NCI-H2171 treated with DMSO at 0.1 percent for 48 hours (cell line): ENCODE data around the gene FZR1.

Experiments
- DNase-seq: peaks from one replicate; lab custom pipeline; 2025; lab: John Stamatoyannopoulos, UW

FZR1 gene

GRCh38 chr19:3474010-3474409 lies 32.1 kb upstream of the FZR1 start:
- DNase-seq: no peak

DNA sequence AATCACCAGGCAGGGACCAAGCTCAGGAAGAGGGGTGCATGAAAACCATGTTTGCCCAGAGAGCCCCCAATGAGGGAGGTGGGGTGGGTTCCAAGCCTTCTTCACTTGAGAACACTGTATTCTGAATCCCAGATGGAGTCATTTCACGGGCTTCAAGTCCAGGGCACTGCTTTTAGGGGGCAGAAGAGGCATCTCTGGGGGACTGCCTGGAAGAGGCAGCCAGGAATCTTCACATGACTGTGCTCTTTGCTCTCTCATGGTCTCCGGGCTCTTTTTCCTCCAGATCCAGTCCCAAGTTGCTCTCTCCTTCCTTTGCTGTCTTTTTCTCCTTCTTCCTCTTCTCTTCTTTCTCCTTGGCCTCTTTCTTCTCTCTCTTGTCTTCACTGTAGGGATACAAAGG lies 31.5 kb upstream of the FZR1 start:
- DNase-seq: no peak

DNA sequence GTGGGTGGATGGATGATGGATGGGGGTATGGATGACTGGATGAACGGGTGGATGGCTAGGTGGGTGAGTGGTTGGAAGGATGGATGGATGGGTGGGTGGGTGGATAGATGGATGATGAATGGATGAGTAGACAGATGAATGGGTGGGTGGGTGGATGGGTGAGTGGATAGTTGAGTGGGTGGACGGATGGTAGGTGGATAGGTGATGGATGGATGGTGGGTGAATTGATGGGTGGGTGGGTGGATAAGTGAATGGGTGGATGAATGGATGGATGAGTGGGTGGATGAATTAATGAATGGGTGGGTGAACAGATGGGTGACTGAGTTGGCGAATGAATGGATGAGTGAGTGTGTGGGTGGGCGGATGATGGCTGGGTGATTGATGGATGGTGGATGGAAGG lies 30.7 kb upstream of the FZR1 start:
- no peak for DNase-seq

DNA sequence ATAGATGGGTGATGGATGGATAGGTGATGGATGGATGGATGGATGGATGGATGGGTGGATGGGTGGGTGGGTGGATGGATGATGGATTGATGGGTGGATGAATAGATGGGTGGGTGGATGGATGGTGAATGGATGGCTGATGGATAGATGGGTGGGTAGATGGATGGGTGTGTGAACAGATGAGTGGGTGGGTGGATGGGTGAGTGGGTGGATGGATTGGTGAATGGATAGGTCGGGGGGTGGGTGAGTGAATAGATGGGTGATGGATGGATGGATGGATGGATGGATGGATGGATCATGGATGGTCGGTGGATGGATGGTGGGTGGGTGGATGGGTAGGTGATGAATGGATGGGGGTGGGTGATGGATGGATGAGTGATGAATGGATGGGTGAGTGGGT lies 29.3 kb upstream of the FZR1 start:
- no peak for DNase-seq

DNA sequence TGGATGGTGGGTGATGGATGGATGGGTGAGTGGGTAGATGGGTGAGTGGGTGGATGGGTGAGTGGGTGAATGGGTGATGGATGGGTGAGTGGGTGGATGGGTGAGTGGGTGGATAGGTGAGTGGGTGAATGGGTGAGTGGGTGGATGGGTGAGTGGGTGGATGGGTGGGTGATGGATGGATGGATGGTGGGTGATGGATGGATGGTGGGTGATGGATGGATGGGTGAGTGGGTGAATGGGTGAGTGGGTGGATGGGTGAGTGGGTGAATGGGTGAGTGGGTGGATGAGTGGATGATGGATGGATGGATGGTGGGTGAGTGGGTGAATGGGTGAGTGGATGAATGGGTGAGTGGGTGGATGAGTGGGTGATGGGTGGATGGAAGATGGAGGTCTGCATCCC lies 28.6 kb upstream of the FZR1 start:
- DNase-seq: no peak

DNA sequence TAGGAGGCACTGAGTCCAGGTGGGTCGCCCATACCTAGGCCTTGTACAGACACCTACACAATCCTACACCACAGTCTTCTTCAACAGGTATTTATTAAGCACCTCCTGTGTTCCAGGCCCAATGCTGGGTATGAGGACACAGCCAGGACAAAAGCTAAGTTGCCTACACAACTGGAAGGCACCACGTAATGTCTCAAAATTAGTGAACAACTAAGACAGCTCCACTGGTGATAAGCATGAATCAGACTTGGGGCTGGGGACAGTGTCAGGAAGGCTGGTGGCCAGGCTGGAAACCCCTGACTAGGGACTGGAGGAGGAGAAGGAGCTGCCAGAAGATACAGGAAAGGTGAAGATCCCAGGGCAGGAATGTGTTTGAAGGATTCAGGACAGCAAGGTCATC lies 28.2 kb upstream of the FZR1 start:
- no peak for DNase-seq

DNA sequence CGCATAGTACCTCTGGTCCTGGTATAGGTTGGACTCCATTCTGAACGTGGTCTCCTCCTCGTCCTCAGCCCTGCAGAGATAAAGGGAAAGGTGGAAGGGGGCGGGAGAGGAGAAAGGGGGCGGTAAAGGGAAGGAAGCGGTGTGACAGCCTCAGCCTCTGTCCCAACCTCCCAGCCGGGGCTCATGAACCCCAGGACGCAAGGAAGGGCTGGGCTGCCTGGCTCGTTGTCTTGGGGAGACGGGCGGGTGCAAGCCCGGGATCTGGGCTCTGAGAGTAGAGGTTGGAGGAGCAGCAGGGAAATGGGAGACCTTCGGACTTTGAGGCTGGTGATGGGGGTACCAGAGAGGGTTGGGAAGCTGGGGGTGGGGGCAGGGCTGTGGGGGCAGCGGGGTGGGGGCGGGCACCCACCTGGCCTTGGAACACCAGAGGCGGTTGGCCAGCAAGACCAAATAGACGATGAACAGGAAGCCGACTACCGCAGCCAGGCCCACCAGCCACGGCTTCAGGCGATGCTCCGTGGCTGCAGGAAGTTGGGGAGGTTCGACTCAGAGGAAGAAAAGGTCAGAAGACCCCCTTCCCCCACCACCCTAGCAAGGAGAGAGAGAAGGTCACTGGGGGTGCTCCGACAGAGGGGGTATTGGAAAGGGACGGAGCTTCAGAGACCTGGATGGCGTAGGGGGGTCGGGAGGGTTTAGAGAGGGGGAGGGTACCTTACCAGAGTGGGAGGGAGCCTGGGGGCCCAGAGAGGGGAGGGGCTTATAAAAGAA lies 27.5 kb upstream of the FZR1 start:
- no peak for DNase-seq

DNA sequence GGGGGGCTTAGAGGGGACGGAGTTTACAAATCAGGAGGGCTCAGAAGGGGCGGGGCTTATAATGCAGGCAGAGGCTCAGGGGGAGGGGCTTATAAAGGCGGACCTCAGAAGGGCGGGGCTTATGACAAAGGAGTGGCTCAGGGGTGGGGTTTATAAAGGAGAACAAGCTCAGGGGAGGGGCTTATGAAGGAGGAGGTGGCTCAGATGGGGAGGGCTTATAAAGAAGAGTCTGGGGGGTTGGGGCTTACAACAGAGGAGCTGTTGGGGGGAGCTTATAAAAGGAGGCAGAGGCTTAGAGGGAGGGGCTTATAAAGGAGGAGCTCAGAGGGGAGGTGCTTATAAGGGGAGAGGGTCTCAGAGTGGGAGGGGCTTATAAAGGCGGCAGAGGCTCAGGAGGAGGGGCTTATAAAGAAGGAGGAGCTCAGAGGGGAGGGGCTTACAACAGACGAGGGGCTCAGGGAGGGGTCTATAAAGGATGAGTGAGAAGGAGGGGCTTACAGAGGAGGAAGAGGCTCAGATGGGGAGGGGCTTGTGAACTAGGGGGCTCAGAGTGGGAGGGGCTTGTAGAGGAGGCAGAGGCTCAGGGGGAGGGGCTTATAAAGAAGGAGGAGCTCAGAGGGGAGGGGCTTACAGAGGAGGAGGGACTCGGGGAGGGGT lies 26.8 kb upstream of the FZR1 start:
- no peak for DNase-seq

DNA sequence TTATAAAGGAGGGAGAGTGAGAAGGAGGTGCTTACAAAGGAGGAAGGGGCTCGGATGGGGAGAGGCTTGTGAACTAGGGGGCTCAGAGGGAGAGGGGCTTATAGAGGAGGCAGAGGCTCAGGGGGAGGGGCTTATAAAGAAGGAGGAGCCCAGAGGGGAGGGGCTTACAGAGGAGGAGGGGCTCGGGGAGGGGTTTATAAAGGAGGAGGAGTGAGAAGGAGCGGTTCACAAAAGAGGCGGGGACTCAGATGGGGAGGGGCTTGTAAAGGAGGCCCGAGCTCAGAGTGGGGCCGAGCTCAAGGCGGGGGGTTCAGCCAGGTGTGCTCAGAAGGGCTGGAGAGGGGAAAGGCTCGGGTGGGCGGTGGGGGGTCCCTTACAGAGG lies 26.3 kb upstream of the FZR1 start:
- DNase-seq: no peak

DNA sequence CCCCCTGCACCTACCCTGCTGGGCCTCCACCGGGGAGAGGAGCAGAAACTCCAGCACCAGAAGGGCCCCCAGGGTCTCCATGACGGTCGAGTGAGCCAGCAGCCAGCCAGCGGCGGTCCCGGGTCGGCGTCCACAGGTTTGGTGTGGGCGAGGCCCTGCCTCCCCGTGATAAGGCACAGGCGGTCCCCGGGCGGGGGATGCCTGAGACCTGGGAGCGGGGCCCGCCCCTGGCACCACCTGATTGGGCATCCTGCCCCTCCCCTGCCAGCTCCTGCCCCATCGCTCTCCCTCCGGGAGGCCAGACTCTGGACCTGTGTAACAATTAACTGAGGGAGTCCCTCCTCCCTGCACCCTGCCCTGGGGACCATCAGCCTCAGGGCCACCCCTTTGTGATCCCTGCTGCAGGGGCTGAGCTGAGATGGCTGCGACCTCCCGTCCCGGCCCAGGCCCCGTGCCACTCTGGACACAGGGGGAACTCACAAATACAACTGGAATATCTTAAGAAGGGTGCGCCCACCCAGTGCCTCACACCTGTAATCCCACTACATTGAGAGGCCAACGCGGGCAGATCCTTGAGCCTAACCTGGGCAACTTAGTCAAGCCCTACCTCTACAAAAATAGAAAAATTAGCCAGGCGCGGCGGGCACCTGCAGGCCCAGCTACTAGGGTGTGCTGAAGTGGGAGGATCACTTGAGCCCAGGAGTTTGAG lies 25.6 kb upstream of the FZR1 start, which contains the start of gene SMIM24:
Gene SMIM24, minus strand, starts transcription at position 143 of the 709 bp plus-strand sequence. Its CDS starts 62 bp downstream, at position 81.
- DNase-seq: no peak

DNA sequence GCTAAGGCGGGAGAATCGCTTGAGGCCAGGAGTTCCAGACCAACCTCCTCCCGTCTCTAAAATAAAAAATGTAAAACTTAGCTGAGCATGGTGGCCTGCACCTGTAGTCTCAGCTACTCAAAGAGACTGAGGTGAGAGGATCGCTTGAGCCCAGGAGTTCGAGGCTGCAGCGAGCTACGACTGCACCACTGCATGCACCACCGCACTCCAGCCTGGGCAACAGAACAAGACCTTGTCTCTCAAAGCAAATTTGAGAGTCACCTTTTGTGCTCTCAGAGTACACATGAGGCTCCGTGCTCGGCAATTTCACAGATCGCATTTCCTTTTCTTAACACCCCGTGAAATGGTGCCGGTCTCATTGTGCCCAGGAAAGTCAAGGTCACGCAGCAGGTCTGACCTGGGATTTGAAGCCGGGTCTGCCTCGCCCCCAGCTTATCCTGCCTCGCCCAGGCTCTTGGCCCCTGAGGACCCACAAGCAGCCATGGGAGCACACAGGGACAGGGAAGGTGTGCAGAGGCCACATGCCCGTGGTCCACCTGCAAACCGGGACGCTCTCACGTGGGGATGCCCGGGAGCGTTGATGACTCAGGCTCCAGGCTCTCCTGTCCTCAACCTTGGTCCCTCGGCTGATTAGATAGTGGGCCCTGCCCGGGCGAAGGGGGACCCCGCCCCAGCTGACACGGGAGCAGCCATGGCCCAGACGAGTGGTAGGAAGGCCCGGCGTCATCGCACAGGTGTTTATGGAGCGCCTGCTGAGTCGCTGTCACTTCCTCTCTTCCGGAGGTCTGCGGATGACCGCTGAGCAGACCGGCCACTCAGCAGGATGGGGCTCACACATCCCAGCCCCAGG lies 24.6 kb upstream of the FZR1 start:
- no peak for DNase-seq

DNA sequence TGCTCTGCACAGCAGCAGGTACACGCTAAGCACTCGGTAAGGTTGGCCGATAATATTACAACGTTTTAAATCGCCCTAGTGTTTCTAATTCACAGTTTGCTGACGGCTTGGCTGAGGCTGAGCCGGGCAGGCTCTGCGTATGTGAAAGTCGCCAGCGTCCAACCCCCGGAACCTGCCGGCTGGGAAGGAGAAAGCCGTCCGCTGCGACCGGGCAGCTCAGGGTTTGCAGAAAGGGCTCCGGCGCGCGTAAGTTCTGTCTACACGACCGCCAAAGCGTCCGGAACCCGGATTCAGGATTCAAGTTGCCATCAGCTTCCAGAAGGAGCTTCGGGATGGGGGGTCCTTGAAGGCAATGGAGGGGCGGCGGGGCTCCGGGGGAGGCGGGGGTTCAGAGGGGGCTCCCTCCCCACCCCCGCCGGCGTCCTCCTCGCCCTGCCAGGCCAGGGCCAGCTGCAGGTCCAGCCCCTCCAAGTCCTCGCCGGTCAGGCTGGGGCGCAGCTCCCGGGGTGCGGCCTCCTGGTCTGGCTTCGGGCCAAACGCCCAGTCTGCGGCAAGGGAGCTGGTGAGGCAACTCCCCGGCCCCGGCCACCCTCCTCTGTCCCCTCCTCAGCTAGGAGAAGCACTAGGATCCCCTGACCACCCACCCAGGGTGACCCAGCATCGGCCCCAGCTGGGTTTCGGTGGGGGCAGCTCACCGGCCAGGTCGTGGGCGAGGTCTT lies 23.4 kb upstream of the FZR1 start:
- no peak for DNase-seq

- no peak for DNase-seq
These were observed 22.9 kb upstream of the FZR1 start, which contains the start of gene SMIM44 for GRCh38 chr19:3483226-3483628. SMIM44 (minus strand) TSS chr19:3483441; CDS start chr19:3483403, 38 bp downstream.

GRCh38 chr19:3491396-3492119 lies 14.6 kb upstream of the FZR1 start:
- DNase-seq: no peak

DNA sequence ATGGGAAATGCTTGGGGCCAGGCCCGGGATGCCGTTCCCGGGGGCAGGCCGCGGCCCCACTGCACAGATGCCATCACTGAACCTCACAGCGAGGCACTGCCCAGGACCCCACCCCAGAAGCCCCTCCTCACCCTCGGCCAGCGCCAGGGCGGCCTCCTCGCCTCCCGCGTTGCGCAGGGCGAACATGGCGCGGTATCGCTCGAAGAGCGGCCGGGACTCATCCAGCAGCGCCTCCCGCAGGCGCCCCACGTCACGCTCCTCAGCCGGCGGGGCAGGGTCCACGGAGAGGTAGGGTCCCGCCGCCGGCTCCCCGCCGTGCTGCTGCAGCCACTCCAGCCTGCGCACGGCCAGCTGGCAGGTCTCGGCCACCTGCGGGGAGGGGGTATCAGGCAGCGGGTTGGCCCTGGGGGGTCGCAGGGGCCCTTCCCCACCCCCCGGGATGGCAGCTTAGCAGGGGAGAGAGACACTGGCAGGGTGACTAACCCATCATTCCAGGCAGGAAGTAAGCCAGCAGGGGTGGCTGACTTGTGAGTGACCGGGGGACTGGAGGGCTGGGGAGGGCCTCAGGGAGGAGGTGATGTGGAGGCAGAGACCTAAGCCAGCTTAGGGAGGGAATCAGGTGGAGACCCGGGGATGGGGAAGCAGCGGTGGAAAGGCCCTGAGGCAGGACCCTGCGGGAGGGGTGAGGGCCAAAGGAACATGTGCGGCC lies 13.8 kb upstream of the FZR1 start:
- no peak for DNase-seq

GRCh38 chr19:3492919-3493318 lies 13.2 kb upstream of the FZR1 start:
- DNase-seq: no peak

- no peak for DNase-seq
These were observed 12.5 kb upstream of the FZR1 start for GRCh38 chr19:3493651-3494050.

DNA sequence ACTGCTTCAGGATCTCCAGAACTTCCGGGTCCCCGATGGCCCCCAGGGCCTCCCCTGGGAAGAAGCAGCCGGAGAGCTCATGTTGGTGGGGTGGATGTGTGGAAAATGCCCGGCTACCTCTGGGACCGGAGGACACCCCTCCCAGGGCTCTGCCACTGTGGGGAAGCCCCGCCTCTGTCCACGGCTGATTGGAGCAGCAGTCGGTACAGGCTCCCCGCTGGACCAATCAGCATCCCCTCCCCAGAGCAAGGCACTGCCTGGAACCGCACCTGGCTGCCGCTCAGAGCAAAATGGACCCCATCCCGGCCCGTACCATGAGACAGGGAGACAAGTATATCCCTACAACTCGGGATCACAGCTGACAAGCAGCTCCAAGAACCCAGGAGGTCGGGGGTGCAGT lies 12.1 kb upstream of the FZR1 start:
- no peak for DNase-seq

DNA sequence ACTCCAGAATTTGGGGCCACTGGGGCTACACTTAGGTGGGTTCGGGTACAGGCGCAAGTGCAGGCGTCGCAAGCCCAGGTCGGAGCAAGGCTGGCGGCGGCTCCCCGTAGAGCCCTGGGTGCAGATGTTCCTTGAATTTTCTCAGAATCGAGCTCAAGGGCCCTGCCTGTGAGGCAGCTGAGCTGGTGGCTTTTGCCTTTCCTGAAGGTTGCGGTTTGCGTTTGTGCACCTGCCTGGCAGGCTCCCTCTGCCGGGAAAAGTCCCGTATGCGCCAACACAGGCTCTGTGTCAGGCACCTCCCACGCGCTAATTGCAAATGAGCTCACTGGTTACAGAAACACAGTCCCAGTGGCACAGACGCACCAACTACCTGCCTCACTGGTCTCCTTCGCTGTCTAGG lies 11.6 kb upstream of the FZR1 start:
- no peak for DNase-seq
